ENCODE data around the gene SAPCD2. TPM values are rescaled to one million over a fixed set of nuclear protein-coding genes. Genes with fewer than 3 reads are reported as not detected.

Gene SAPCD2
- total RNA-seq, result 4.0 and 10.3 TPM in 2 replicates

GRCh38 chr9:137070201-137070905 lies at the start of gene SAPCD2:
TSS of gene SAPCD2 (minus strand) at chr9:137070557. CDS start at chr9:137070460, 97 bp downstream.

GRCh38 chr9:137114613-137115393 lies 44.4 kb upstream of the SAPCD2 start, which contains the start of gene DPP7:
TSS of gene DPP7 (minus strand) at chr9:137114733. CDS start at chr9:137114713, 20 bp downstream.

GRCh38 chr9:137086531-137087408 lies 16.4 kb upstream of the SAPCD2 start, which contains the start of gene MAN1B1:
TSS of gene MAN1B1 (plus strand) at chr9:137086985. CDS start at chr9:137087000, 15 bp downstream.

GRCh38 chr9:137077010-137077747 lies 6.8 kb upstream of the SAPCD2 start, which contains the start of gene UAP1L1:
TSS of gene UAP1L1 (plus strand) at chr9:137077517. CDS start at chr9:137077533, 16 bp downstream.

GRCh38 chr9:137053944-137054931 lies 16.1 kb downstream of the SAPCD2 start, which contains the start of gene ENTPD2:
TSS of gene ENTPD2 (minus strand) at chr9:137054061. CDS start at chr9:137053997, 64 bp downstream.

GRCh38 chr9:137046088-137046787 lies 24.1 kb downstream of the SAPCD2 start, which contains the start of gene NPDC1:
TSS of gene NPDC1 (minus strand) at chr9:137046177. CDS start at chr9:137045989, 188 bp downstream.

GRCh38 chr9:137031904-137032640 lies 38.3 kb downstream of the SAPCD2 start, which contains the start of gene FUT7:
TSS of gene FUT7 (minus strand) at chr9:137032088. CDS start at chr9:137031991, 97 bp downstream.

GRCh38 chr9:137027369-137028262 lies 42.7 kb downstream of the SAPCD2 start, which contains the start of gene ABCA2:
TSS of gene ABCA2 (minus strand) at chr9:137028237. CDS start at chr9:137028140, 97 bp downstream.

Other genes starting within 250 kb of the SAPCD2 start
- 0.87 and 2.0 TPM in 2 replicates for gene AJM1, start 228.1 kb downstream of the SAPCD2 start, total RNA-seq
- gene PHPT1, start 221.1 kb downstream of the SAPCD2 start, total RNA-seq, result 127 and 150 TPM in 2 replicates
- gene MAMDC4, start 218.2 kb downstream of the SAPCD2 start, total RNA-seq, result 2.6 and 3.1 TPM in 2 replicates
- gene EDF1, start 204.2 kb downstream of the SAPCD2 start, total RNA-seq, result 302 and 330 TPM in 2 replicates
- 10.0 and 16.7 TPM in 2 replicates for gene TRAF2, start 184.0 kb downstream of the SAPCD2 start, total RNA-seq
- 149 and 155 TPM in 2 replicates for gene FBXW5, start 125.8 kb downstream of the SAPCD2 start, total RNA-seq
- not detected in 2 replicates for gene C8G, start 125.3 kb downstream of the SAPCD2 start, total RNA-seq
- not detected in 2 replicates for gene LCN12, start 118.3 kb downstream of the SAPCD2 start, total RNA-seq
- not detected in 2 replicates for gene PTGDS, start 93.1 kb downstream of the SAPCD2 start, total RNA-seq
- not detected in 2 replicates for gene LCNL1, start 87.6 kb downstream of the SAPCD2 start, total RNA-seq
- gene PAXX, start 78.1 kb downstream of the SAPCD2 start, total RNA-seq, result 45.6 and 54.8 TPM in 2 replicates
- 3.3 and 8.7 TPM in 2 replicates for gene CLIC3, start 74.0 kb downstream of the SAPCD2 start, total RNA-seq
- gene ABCA2, start 42.3 kb downstream of the SAPCD2 start, total RNA-seq, result 0.95 and 5.2 TPM in 2 replicates
- not detected in 2 replicates for gene FUT7, start 38.5 kb downstream of the SAPCD2 start, total RNA-seq
- 2.9 and 9.0 TPM in 2 replicates for gene NPDC1, start 24.4 kb downstream of the SAPCD2 start, total RNA-seq
- 0.11 and 0.39 TPM in 2 replicates for gene ENTPD2, start 16.5 kb downstream of the SAPCD2 start, total RNA-seq
- 1.2 and 3.8 TPM in 2 replicates for gene UAP1L1, start 7.0 kb upstream of the SAPCD2 start, total RNA-seq
- gene MAN1B1, start 16.4 kb upstream of the SAPCD2 start, total RNA-seq, result 63.0 and 80.3 TPM in 2 replicates
- 25.3 and 29.1 TPM in 2 replicates for gene DPP7, start 44.2 kb upstream of the SAPCD2 start, total RNA-seq
- gene GRIN1, start 68.6 kb upstream of the SAPCD2 start, total RNA-seq, result 0.04 and 0.23 TPM in 2 replicates
- gene LRRC26, start 99.5 kb upstream of the SAPCD2 start, total RNA-seq, result not detected in 2 replicates
- not detected in 2 replicates for gene TMEM210, start 101.5 kb upstream of the SAPCD2 start, total RNA-seq
- 8.4 and 11.1 TPM in 2 replicates for gene ANAPC2, start 118.0 kb upstream of the SAPCD2 start, total RNA-seq
- 95.3 and 137 TPM in 2 replicates for gene SSNA1, start 118.1 kb upstream of the SAPCD2 start, total RNA-seq
- gene TPRN, start 130.2 kb upstream of the SAPCD2 start, total RNA-seq, result 4.9 and 6.7 TPM in 2 replicates
- 29.0 and 40.6 TPM in 2 replicates for gene TMEM203, start 135.1 kb upstream of the SAPCD2 start, total RNA-seq
- gene NDOR1, start 135.1 kb upstream of the SAPCD2 start, total RNA-seq, result 9.0 and 11.4 TPM in 2 replicates
- 0.23 TPM in 1 of 2 replicates, not detected in the other for gene RNF208, start 151.7 kb upstream of the SAPCD2 start, total RNA-seq
- 0.70 and 1.4 TPM in 2 replicates for gene CYSRT1, start 154.6 kb upstream of the SAPCD2 start, total RNA-seq
- gene RNF224, start 156.9 kb upstream of the SAPCD2 start, total RNA-seq, result 0.15 TPM in 1 of 2 replicates, not detected in the other
- not detected in 2 replicates for gene SLC34A3, start 160.3 kb upstream of the SAPCD2 start, total RNA-seq
- 439 and 1,151 TPM in 2 replicates for gene TUBB4B, start 170.7 kb upstream of the SAPCD2 start, total RNA-seq
- gene STPG3, start 180.7 kb upstream of the SAPCD2 start, total RNA-seq, result not detected in 2 replicates
- gene NELFB, start 184.8 kb upstream of the SAPCD2 start, total RNA-seq, result 45.1 and 51.7 TPM in 2 replicates
- gene TOR4A, start 207.2 kb upstream of the SAPCD2 start, total RNA-seq, result 17.8 and 24.2 TPM in 2 replicates
- 1.1 and 2.2 TPM in 2 replicates for gene NRARP, start 231.7 kb upstream of the SAPCD2 start, total RNA-seq

Data from hair follicular keratinocyte (primary cell).